HepG2 (cell line): ENCODE results near the gene ATXN1L. TPM values are rescaled to one million over a fixed set of nuclear protein-coding genes. Genes with fewer than 3 reads are reported as not detected.
A peak's percentile ranks its signal among the peaks of the same experiment; 100 is the strongest.

Source experiments
- FOXM1 ChIP-seq: sonication (generic); formaldehyde crosslinking; IDR thresholded peaks from 2 replicates; pipeline ENCODE4 v1.5.0; 2020; ENCODE audit warnings: missing genetic modification reagents
- GZF1 ChIP-seq: sonication (generic); formaldehyde crosslinking; IDR thresholded peaks from 2 replicates; pipeline ENCODE4 v1.5.1; 2020; ENCODE audit warnings: mild to moderate bottlenecking, missing genetic modification reagents
- HHEX ChIP-seq: IDR thresholded peaks from 2 replicates; pipeline ENCODE4 v1.6.1; 2016; ENCODE audit warnings: control low read depth
- KDM5A ChIP-seq: fragments of 200-600 bp; sonication (generic); IDR thresholded peaks from 2 replicates; pipeline ENCODE4 v1.7.0; 2018; ENCODE audit warnings: antibody characterized with exemption, mild to moderate bottlenecking, low read length, borderline replicate concordance
- ZNF879 ChIP-seq: sonication (generic); formaldehyde crosslinking; IDR thresholded peaks from 2 replicates; pipeline ENCODE4 v1.8.1; 2023; ENCODE audit warnings: missing genetic modification reagents
- ZSCAN12 ChIP-seq: sonication (generic); formaldehyde crosslinking; IDR thresholded peaks from 2 replicates; pipeline ENCODE4 v1.9.0; 2021; ENCODE audit warnings: mild to moderate bottlenecking, missing genetic modification reagents
- polyA plus RNA-seq, 8 experiments: library from polyadenylated mRNA; depleted of rRNA in 3 of 8; stranded (reverse) in 7 of 8; unstranded in 1 of 8; fragments of >200 nt; fragmentation: Illumina TruSeq in 4 of 8; extraction: Trizol in 4 of 8; gene quantifications; 2 replicates each; pipeline versions ENCODE4 v1.2.1 to v1.2.3, GENCODE V29; 2011 to 2016; ENCODE audit warnings: low read depth in 4 of 8, missing spikeins in 1 of 8, mixed read lengths in 1 of 8; ENCODE audit not compliant: insufficient read depth in 1 of 8
- total RNA-seq, 5 experiments: library from RNA; depleted of rRNA; stranded (reverse); fragments of >200 nt; fragmentation: Illumina TruSeq; extraction: Trizol; gene quantifications; 2 replicates each; pipeline ENCODE4 v1.2.3, GENCODE V29; 2016; ENCODE audit warnings: low read depth in 1 of 5
- TF ChIP-seq, protein P1 (sequence below): sonication (generic); formaldehyde crosslinking; IDR thresholded peaks from 2 replicates; pipeline ENCODE4 v1.4.0; 2020; ENCODE audit warnings: missing genetic modification reagents, borderline replicate concordance
- TF ChIP-seq, protein P2 (sequence below): sonication (generic); formaldehyde crosslinking; IDR thresholded peaks from 2 replicates; pipeline ENCODE4 v1.9.0; 2022; ENCODE audit warnings: low read depth, missing genetic modification reagents
- TF ChIP-seq, protein P3 (sequence below): sonication (generic); formaldehyde crosslinking; IDR thresholded peaks from 2 replicates; pipeline ENCODE4 v1.5.0; 2020; ENCODE audit warnings: missing genetic modification reagents, mild to moderate bottlenecking, borderline replicate concordance

Gene ATXN1L
- total and polyA plus RNA-seq, 2 of the 13 experiments (the other 11 are each of a cell fraction or from before 2014, with no cell fraction given) = 20.0 to 22.4 TPM

DNA sequence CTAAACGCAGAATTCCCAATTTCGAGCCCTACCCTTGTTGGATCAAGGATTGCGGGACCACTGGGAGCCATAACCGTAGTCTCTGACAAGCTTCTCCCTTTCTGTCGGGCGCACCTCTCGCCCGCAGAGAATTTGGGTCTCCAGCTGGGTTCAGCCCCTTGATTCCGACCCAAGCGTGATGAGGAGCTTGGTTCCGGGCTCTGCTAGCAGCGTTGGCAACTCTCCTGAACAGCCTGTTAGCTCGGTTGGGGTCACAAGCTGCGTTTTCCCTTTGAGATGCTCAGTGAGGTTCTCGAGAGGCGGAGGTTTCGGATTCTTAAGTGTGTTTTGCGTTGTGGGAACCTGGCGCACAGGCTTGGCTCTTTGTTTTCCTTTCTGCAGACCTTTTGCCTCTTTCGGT is 655 bp downstream of the ATXN1L start (continued):
- peak; percentile 84; the same call in 1 of the 2 replicates for TF ChIP-seq KDM5A
- TF ChIP-seq, protein P1, sequence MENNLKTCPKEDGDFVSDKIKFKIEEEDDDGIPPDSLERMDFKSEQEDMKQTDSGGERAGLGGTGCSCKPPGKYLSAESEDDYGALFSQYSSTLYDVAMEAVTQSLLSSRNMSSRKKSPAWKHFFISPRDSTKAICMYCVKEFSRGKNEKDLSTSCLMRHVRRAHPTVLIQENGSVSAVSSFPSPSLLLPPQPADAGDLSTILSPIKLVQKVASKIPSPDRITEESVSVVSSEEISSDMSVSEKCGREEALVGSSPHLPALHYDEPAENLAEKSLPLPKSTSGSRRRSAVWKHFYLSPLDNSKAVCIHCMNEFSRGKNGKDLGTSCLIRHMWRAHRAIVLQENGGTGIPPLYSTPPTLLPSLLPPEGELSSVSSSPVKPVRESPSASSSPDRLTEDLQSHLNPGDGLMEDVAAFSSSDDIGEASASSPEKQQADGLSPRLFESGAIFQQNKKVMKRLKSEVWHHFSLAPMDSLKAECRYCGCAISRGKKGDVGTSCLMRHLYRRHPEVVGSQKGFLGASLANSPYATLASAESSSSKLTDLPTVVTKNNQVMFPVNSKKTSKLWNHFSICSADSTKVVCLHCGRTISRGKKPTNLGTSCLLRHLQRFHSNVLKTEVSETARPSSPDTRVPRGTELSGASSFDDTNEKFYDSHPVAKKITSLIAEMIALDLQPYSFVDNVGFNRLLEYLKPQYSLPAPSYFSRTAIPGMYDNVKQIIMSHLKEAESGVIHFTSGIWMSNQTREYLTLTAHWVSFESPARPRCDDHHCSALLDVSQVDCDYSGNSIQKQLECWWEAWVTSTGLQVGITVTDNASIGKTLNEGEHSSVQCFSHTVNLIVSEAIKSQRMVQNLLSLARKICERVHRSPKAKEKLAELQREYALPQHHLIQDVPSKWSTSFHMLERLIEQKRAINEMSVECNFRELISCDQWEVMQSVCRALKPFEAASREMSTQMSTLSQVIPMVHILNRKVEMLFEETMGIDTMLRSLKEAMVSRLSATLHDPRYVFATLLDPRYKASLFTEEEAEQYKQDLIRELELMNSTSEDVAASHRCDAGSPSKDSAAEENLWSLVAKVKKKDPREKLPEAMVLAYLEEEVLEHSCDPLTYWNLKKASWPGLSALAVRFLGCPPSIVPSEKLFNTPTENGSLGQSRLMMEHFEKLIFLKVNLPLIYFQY = 0 out of 2 replicates have a peak, but pooled peaks have one; percentile 41
- TF ChIP-seq, protein P2, sequence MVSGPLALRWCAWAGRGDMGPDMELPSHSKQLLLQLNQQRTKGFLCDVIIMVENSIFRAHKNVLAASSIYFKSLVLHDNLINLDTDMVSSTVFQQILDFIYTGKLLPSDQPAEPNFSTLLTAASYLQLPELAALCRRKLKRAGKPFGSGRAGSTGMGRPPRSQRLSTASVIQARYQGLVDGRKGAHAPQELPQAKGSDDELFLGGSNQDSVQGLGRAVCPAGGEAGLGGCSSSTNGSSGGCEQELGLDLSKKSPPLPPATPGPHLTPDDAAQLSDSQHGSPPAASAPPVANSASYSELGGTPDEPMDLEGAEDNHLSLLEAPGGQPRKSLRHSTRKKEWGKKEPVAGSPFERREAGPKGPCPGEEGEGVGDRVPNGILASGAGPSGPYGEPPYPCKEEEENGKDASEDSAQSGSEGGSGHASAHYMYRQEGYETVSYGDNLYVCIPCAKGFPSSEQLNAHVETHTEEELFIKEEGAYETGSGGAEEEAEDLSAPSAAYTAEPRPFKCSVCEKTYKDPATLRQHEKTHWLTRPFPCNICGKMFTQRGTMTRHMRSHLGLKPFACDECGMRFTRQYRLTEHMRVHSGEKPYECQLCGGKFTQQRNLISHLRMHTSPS (CRISPR knock-in tag) = 0 out of 2 replicates have a peak, but pooled peaks have one; percentile 13
- no peak for TF ChIP-seq ZSCAN12 (CRISPR knock-in tag)
- 0 out of 2 replicates have a peak, but pooled peaks have one; percentile 9 for TF ChIP-seq ZNF879 (CRISPR knock-in tag)
- TF ChIP-seq, protein P3, sequence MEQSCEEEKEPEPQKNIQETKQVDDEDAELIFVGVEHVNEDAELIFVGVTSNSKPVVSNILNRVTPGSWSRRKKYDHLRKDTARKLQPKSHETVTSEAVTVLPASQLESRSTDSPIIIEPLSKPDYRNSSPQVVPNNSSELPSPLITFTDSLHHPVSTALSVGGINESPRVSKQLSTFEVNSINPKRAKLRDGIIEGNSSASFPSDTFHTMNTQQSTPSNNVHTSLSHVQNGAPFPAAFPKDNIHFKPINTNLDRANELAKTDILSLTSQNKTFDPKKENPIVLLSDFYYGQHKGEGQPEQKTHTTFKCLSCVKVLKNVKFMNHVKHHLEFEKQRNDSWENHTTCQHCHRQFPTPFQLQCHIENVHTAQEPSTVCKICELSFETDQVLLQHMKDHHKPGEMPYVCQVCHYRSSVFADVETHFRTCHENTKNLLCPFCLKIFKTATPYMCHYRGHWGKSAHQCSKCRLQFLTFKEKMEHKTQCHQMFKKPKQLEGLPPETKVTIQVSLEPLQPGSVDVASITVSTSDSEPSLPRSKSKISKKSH (CRISPR knock-in tag) = 0 out of 2 replicates have a peak, but pooled peaks have one; percentile 9
- TF ChIP-seq GZF1 (CRISPR knock-in tag) = 0 out of 2 replicates have a peak, but pooled peaks have one; percentile 51
- TF ChIP-seq FOXM1 (CRISPR knock-in tag) = no peak
- TF ChIP-seq HHEX (CRISPR knock-in tag) = 0 out of 2 replicates have a peak, but pooled peaks have one; percentile 22
